GM15510 (cell line): ENCODE results near the gene IL34.

Experiments
- POLR2A ChIP-seq: IDR thresholded peaks from 3 replicates; pipeline ENCODE4 v1.6.1; 2011; ENCODE audit warnings: borderline replicate concordance; ENCODE audit not compliant: insufficient read length; ENCODE audit errors: extremely low read depth

IL34 gene

GRCh38 chr16:70646260-70647241 is at the start of gene IL34:
Gene IL34, plus strand, starts transcription at chr16:70646559. Its CDS starts 389 bp downstream, at chr16:70646948.
- no peak for TF ChIP-seq POLR2A

- no peak for TF ChIP-seq POLR2A
Observed at GRCh38 chr16:70597135-70597835, 49.1 kb upstream of the IL34 start.

GRCh38 chr16:70598937-70599503 is 47.3 kb upstream of the IL34 start:
- TF ChIP-seq POLR2A: no peak

GRCh38 chr16:70600730-70601129 is 45.6 kb upstream of the IL34 start:
- no peak for TF ChIP-seq POLR2A

GRCh38 chr16:70601576-70602575 is 44.5 kb upstream of the IL34 start:
- TF ChIP-seq POLR2A: no peak

GRCh38 chr16:70602831-70603230 is 43.5 kb upstream of the IL34 start:
- no peak for TF ChIP-seq POLR2A

GRCh38 chr16:70604407-70605282 is 41.7 kb upstream of the IL34 start:
- no peak for TF ChIP-seq POLR2A

GRCh38 chr16:70605283-70605657 is 41.1 kb upstream of the IL34 start:
- no peak for TF ChIP-seq POLR2A

- no peak for TF ChIP-seq POLR2A
Observed at GRCh38 chr16:70608521-70608920, 37.8 kb upstream of the IL34 start.

- TF ChIP-seq POLR2A: no peak
Observed at GRCh38 chr16:70610273-70611223, 35.8 kb upstream of the IL34 start.

- TF ChIP-seq POLR2A: no peak
Observed at GRCh38 chr16:70611224-70611598, 35.1 kb upstream of the IL34 start.

- no peak for TF ChIP-seq POLR2A
Observed at GRCh38 chr16:70611785-70612303, 34.5 kb upstream of the IL34 start.
